CD4-positive, alpha-beta T cell treated with Interleukin-4 for 4 hours (primary cell): Measurements from ENCODE around the gene TCEAL7.
"Not testable (repeated sequence)": the region's sequence is repeated elsewhere in the genome, so short reads cannot be mapped to it uniquely, and the experiment has no call there.

Experiments used
- DNase-seq: peaks from one replicate; pipeline ENCODE4 v3.0.0-alpha.2; 2020

TCEAL7 gene

GRCh38 chrX:103329991-103330390 is at the start of gene TCEAL7:
TCEAL7 (plus strand) TSS chrX:103330239; CDS start chrX:103331404, 1,165 bp downstream.
- DNase-seq = no peak

DNA sequence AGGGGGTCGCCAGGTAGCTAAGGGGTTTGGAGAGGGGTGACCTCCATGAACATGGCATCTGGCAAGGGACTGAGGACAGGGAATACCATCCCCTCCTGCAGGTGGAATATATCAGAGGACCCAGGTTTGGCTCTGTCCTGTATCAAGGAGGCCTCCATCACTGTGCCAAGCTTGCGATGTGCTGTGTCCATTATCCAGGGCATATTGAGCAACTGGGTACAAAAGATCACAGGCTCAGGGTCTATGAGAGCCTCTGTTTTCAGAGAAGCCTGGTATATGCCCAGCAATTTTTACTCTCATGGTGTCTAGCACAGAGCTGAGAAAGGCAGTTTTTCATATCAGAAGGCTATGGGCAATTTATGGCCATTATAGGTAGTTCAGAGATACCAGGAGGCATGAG is 36.9 kb upstream of the TCEAL7 start:
- DNase-seq = no peak

DNA sequence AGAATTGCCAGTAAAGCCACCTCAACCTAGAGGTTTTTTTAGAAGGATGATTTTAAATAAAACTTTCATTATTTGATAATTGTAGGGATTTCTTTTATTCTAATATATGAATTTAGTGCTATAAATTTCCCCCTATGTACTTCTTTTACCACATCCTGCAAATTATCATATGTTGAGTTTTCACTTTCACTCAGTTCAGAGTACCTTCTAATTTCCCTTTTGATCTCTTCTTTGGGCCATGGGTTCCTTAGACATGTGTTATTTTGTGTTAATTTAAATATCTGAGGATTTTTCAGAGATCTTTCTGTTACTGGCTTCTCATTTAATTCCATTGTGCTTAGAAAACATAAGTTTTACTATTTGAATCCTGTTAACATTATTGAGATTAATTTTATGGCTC is 25.3 kb upstream of the TCEAL7 start:
- no peak for DNase-seq

GRCh38 chrX:103305666-103306065 is 24.4 kb upstream of the TCEAL7 start:
- not testable (repeated sequence) for DNase-seq

GRCh38 chrX:103309860-103310554 is 20.0 kb upstream of the TCEAL7 start:
- DNase-seq = no peak

GRCh38 chrX:103310555-103311398 is 19.3 kb upstream of the TCEAL7 start, which contains the start of gene BEX2:
BEX2 (minus strand) TSS chrX:103310990; CDS start chrX:103309976, 1,014 bp downstream.
- DNase-seq = peak; percentile 73

DNA sequence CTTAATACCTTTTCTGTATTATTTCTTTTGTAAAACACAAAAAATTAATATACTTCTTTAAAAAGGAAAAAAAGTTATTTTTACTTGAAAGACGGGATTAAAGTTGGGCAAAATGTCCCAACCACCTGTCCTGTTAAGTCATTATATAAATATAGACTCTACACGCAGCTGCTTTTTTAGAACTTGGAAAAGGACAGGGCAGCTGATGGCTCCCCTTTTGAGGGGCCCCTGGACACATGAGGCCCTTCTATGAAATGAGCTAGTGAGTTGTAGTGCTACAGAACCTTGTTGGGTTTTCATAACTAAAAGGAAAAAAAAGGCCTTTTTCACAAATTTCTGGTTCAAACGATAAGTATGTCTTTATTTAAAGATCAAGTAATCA is 18.6 kb upstream of the TCEAL7 start:
- no peak for DNase-seq

- DNase-seq = no peak
These were observed 746 bp downstream of the TCEAL7 start for GRCh38 chrX:103330681-103331288.

- DNase-seq = no peak
These were observed 8.6 kb downstream of the TCEAL7 start for GRCh38 chrX:103338663-103339062.

GRCh38 chrX:103343105-103343504 is 13.1 kb downstream of the TCEAL7 start:
- DNase-seq = peak; percentile 10

- no peak for DNase-seq
These were observed 14.6 kb downstream of the TCEAL7 start for GRCh38 chrX:103344606-103345005.

DNA sequence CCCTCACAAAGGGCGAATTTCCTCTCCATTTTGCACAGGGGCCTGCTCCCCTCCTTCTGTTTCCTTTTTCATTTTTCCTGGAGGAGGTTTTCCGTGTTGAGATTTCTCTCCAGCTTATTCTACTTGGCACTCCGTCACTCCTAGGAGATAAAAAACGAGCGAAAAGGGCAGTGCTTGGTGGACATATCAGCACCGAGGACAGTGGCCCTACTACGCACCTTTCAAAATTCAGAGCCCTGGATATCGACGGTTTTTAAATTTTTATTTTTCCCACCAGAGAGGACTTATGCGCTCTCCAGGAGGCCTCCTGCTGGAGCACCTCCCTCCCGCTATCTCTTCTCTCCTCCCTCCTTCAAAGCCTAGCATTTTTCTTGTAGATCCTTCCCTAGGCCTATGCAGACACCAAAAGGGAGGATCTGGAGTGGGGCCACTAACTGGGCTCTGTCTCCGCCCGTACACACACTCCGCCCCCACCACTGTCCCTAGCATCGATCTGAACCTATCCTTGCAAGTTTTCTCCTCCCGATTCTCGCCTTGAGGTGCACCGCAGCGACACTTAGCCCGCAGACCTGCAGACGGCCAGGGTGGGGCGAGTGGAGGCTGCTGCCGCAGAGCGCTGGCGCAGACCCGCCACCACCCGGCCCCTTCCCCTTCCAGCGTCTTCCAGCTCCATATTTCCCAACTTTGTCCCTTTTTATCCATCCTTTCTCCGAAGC is 17.8 kb downstream of the TCEAL7 start:
- DNase-seq = no peak

DNA sequence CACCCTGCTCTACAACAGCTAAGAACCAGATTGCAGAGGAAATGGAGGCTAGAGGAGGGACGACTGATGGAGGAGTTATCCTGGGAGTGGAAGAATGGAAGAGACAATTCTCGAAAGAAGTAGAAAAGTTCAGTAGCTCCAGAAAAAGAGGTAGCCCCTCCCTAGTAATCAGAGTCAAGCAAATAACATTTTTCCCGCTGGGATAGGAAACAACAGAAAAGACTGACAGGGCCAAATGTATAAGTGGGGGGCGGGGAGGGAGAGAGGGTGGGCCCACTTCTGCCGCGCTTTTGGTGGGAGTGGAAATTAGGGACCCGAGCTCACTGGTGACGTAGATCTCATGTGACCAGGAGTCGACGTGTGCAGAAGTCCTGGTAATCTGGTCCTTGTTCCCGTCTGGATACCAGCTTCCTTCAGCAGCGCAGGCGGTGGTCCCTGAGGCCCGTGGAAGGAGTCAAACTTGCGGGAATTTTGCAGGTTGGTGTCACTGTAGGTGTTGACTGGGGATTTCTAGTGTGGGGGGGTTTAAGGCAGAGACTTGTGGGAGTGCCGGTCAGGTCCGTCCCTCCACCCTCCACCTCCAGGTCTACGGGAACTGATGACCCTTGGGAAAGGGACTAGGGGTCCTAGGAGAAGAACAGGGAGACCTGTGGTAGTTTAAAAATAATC is 26.2 kb downstream of the TCEAL7 start, which contains the start of gene TCEAL9:
TSS of gene TCEAL9 (plus strand) at position 377 of the 669 bp plus-strand sequence. CDS start 1,179 bp downstream, outside the sequence.
- DNase-seq = no peak

DNA sequence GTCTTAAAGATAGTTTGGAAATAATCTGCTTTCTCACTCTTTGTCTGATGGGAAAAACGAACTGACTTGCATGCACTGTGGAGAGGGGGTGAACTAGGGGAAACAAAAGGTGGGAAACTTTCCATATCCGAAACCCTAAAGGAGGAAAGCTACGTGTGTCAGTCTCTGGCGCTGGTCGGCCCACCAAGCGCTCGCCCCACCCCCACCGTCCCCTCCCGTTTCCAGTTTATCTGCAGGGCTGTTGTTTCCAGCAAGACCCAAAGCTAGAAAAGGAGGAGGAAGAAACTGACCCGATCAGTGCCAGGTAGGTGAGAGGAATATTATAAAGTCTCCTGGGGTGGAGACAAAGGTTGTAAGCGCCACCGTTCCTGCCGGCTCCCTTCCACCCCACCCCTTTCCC is 26.8 kb downstream of the TCEAL7 start:
- DNase-seq = no peak

DNA sequence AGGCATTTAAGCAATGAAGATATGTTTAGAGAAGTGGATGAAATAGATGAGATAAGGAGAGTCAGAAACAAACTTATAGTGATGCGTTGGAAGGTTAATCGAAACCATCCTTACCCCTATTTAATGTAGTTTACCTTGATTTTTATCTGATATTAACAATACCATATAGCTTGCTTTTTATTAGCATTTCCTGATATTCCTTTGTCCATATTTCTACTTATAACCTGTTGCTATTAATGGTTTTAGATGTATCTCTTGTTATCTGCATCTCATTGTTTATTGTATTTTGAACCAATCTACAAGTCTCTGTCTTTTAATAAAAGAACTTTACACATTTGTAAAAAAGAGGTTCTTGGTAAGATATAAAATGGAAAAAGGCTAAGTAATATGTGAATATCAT is 27.8 kb downstream of the TCEAL7 start:
- DNase-seq = no peak

GRCh38 chrX:103359605-103360004 is 29.6 kb downstream of the TCEAL7 start:
- not testable (repeated sequence) for DNase-seq

DNA sequence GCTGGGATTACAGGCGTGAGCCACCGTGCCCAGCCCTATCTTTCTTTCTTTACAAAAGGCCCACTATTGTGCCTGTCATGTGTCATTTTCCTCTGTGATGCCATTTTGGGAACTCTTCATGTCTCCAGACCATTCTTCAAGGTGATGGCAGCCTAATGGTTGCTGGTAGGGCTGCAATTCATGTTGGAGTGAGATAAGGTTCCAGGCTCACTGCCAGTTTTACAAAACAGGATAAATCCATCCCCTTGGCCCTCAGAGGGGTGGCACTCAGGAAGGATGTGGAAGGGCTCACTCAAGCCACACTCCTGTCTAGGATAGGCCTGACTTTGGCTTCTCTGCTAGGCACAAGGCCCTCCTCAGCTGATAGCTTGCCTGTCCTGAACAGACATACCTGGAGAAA is 30.1 kb downstream of the TCEAL7 start:
- no peak for DNase-seq

DNA sequence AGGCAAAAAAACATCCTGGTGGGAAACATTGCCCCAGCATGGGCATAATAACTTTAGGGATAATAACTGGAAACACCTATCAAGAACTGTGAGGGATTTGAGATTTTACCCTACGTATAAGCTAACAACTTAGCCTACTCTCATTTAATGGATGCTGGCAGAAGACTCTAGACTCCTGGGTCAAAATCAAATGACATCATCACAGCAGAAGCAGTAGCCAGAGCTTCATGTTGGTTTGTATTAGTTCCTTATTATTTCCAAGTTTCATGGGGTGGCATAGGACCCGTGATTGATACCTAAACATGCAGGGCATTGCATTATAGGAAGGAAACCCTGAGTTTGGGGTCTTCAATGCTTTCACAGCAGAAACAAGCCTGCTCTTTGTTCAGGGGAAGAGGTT is 30.9 kb downstream of the TCEAL7 start:
- no peak for DNase-seq

- no peak for DNase-seq
These were observed 31.8 kb downstream of the TCEAL7 start for GRCh38 chrX:103361798-103362197.

GRCh38 chrX:103362474-103362873 is 32.4 kb downstream of the TCEAL7 start:
- no peak for DNase-seq

- no peak for DNase-seq
These were observed 33.0 kb downstream of the TCEAL7 start for GRCh38 chrX:103363046-103363445.

DNA sequence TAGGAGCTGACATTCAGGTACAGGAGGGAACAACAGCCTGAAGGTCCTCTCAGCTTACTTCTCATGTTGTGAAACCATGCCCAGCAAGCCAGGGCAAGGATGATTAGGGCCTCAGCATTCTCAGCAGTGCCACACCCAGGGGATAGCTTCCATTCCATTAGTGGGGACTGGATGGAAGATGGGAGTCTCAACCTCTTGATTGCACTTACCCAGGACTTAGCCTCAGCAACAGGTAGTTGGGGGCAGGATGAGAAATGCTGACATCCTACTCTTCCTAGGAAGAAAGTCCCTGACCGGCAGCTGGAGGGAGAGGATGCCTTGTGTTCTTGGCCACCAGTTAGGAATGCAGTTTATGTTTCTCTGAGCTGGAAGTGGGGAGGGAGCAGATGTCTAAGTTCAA is 37.5 kb downstream of the TCEAL7 start:
- DNase-seq = no peak
